ENCODE results near the gene CYB561A3. TPM values are rescaled to one million over a fixed set of nuclear protein-coding genes. Genes with fewer than 3 reads are reported as not detected.

Gene CYB561A3
- total and polyA plus RNA-seq, 2 of the 13 experiments (the other 11 are each of a cell fraction or from before 2014, with no cell fraction given), result 11.4 to 14.9 TPM

GRCh38 chr11:61354208-61354607 is 7.5 kb downstream of the CYB561A3 start (continued):
- TF ChIP-seq HBP1 (CRISPR knock-in tag; IDR thresholded peaks at IDR 0.05; ENCODE audit: low read depth), result no peak
- TF ChIP-seq FOXC1 (CRISPR knock-in tag; IDR thresholded peaks at IDR 0.05; ENCODE audit: borderline replicate concordance), result no peak

- 95% methylated on average over 15 of the region's 15 CpGs for WGBS (ENCODE audit: low lambda C conversion rate)
- no peak overlapping the region for H3K4me2 ChIP-seq (ENCODE audit: low read depth, low read length)
- DNase-seq (ENCODE audit: low spot score) (no peak), FAIRE-seq (no peak), ATAC-seq (peak; percentile 7)
- in situ Hi-C loops (cut with HindIII; ENCODE audit: extremely low pct_ligation_motif_present, low pct_unique_long_range_greater_than_20kb) (no loop called here), intact Hi-C loops (cut with micrococcal nuclease; ENCODE audit: unreplicated experiment) (no loop called here)
- no peak for TF ChIP-seq EED (CRISPR knock-in tag; IDR thresholded peaks at IDR 0.05)
- TF ChIP-seq POLR2A (IDR thresholded peaks at IDR 0.05; ENCODE audit: insufficient read depth in 1 of 2, low read depth in 2 of 2, low read length in 2 of 2), result peak in 1 of 2 experiments; percentile 6; a peak in 1 of 4 replicates
- CTCF ChIA-PET (ENCODE audit: low intra/inter-chr PET ratio, low total read pairs), result no interaction called here
- POLR2A ChIA-PET, result interaction anchor here (1.6 kb wide), 1 partner anchor 17 kb away, joined by 3 read pairs; no protein-coding TSS in a partner anchor
- H3K79me2 ChIP-seq (ENCODE audit: insufficient read depth, low read length), result no peaks in the 10 kb centered on the region
- H3K4me1 ChIP-seq (ENCODE audit: insufficient read depth, low read length), result peaks cover 13% of the 10 kb centered on the region; the same call in 1 of the 2 replicates
- H3K27me3 ChIP-seq (ENCODE audit: control insufficient read depth in 1 of 2, insufficient read depth in 2 of 2, low read length in 2 of 2), result no peaks in the 10 kb centered on the region
- BruUV-seq (replicated peaks), result no TSS peak
- no peaks in the 10 kb centered on the region for H3K9me3 ChIP-seq (ENCODE audit: low read length)
- no peak overlapping the region for H3K4me3 ChIP-seq (replicated peaks in 1 of 3; ENCODE audit: insufficient read depth in 1 of 3, low read depth in 2 of 3, low read length in 3 of 3)
- H3K27ac ChIP-seq (ENCODE audit: extremely low read length, insufficient read depth, low read length), result no peak overlapping the region
- no peak overlapping the region for H2AFZ ChIP-seq (ENCODE audit: low read length)
- no peaks in the 10 kb centered on the region for H4K20me1 ChIP-seq (ENCODE audit: insufficient read depth, low read length)
- H3K36me3 ChIP-seq (replicated peaks in 1 of 2; ENCODE audit: control insufficient read depth in 1 of 2, insufficient read depth in 2 of 2, low read length in 2 of 2), result peaks cover 4 to 9% of the 10 kb centered on the region in 2 experiments; a peak in 3 of 5 replicates
- H3K9ac ChIP-seq (ENCODE audit: insufficient read depth, low read depth, low read length), result no peak overlapping the region
Observed at GRCh38 chr11:61353131-61354067, 8.3 kb downstream of the CYB561A3 start.

Data from HepG2 (cell line).